ENCODE results near the gene CFAP210. TPM values are rescaled to one million over a fixed set of nuclear protein-coding genes. Genes with fewer than 3 reads are reported as not detected.

Gene CFAP210
- total and polyA plus RNA-seq, 4 donors, result 1.2 to 7.2 (median 3.3) TPM

DNA sequence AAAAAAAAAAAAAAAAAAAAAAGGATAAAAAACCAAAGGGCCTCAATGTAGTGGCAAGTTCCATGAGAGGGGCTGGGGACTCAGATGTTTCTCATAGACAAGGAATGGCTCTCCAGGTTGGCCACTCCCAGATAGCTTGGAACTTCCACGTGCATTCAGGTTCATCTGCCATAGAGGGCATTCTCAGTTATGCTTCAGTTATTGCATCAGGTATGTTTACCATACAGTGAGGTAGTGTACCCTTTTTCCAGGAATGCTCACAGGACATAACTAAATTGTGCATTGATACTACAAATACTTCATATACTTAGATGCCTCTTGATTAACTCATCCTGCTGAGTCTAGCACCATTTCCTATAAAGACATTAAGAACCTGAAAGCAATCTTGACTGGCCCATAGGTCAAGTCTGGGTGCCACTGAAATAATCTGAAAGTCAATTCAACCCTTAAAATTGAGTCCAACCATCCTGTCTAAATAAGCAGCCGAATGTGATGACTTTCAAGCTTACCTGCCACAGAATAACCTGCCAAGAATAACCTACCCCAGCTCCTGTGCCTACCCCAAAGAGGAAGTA lies 24.8 kb upstream of the CFAP210 start:
- no peak overlapping the region for H3K27ac ChIP-seq (ENCODE audit: low read depth in 1 of 2, low read length in 1 of 2)
- H3K27me3 ChIP-seq (ENCODE audit: control insufficient read depth in 3 of 3, insufficient read depth in 3 of 3, low read length in 2 of 3), result no peaks in the 10 kb centered on the region
- WGBS, 2 donors, result 88 to 89% methylated on average over 2 of the region's 2 CpGs
- TF ChIP-seq, protein P1, sequence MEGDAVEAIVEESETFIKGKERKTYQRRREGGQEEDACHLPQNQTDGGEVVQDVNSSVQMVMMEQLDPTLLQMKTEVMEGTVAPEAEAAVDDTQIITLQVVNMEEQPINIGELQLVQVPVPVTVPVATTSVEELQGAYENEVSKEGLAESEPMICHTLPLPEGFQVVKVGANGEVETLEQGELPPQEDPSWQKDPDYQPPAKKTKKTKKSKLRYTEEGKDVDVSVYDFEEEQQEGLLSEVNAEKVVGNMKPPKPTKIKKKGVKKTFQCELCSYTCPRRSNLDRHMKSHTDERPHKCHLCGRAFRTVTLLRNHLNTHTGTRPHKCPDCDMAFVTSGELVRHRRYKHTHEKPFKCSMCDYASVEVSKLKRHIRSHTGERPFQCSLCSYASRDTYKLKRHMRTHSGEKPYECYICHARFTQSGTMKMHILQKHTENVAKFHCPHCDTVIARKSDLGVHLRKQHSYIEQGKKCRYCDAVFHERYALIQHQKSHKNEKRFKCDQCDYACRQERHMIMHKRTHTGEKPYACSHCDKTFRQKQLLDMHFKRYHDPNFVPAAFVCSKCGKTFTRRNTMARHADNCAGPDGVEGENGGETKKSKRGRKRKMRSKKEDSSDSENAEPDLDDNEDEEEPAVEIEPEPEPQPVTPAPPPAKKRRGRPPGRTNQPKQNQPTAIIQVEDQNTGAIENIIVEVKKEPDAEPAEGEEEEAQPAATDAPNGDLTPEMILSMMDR (IDR thresholded peaks at IDR 0.05; ENCODE audit: control extremely low read depth, extremely low read depth), result no peak
- ATAC-seq (ENCODE audit: insufficient read depth, low FRiP score) (no peak), DNase-seq (no peak)
- H3K4me3 ChIP-seq, result no peak overlapping the region
- H3K4me1 ChIP-seq (ENCODE audit: control insufficient read depth in 5 of 5, insufficient read depth in 5 of 5, low read length in 5 of 5), result peaks cover 4 to 21% (median 10%) of the 10 kb centered on the region in 5 donors
- H3K9ac ChIP-seq (ENCODE audit: insufficient read depth in 1 of 2, low read length in 2 of 2), result no peak overlapping the region
- no peaks in the 10 kb centered on the region for H3K9me3 ChIP-seq (ENCODE audit: control insufficient read depth in 4 of 4, insufficient read depth in 3 of 4, low read length in 3 of 4)
- no peaks in the 10 kb centered on the region for H3K36me3 ChIP-seq (ENCODE audit: control insufficient read depth in 4 of 4, insufficient read depth in 4 of 4, low read length in 4 of 4)

DNA sequence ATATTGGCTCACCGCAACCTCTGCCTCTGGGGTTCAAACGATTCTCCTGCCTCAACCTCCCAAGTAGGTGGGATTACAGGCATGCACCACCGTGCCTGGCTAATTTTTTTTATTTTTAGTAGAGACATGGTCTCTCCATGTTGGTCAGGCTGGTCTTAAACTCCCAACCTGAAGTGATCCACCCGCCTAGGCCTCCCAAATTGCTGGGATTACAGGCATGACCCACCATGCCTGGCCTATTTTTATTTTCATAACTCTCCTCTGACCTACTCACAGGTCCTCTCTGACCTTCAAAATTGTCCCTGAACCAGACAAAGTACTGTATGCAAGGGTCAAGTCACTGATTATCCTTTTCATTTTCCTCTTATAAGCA lies 23.5 kb upstream of the CFAP210 start:
- Histone ChIP-seq H3K9ac (ENCODE audit: insufficient read depth in 1 of 2, low read length in 2 of 2) (no peak overlapping the region), H3K4me1 (ENCODE audit: control insufficient read depth in 5 of 5, insufficient read depth in 5 of 5, low read length in 5 of 5) (peaks cover 4 to 21% (median 10%) of the 10 kb centered on the region in 5 donors), H3K27ac (ENCODE audit: low read depth in 1 of 2, low read length in 1 of 2) (no peak overlapping the region), H3K9me3 (ENCODE audit: control insufficient read depth in 4 of 4, insufficient read depth in 3 of 4, low read length in 3 of 4) (no peaks in the 10 kb centered on the region), H3K36me3 (ENCODE audit: control insufficient read depth in 4 of 4, insufficient read depth in 4 of 4, low read length in 4 of 4) (no peaks in the 10 kb centered on the region), H3K4me3 (no peak overlapping the region), H3K27me3 (ENCODE audit: control insufficient read depth in 3 of 3, insufficient read depth in 3 of 3, low read length in 2 of 3) (no peaks in the 10 kb centered on the region)
- ATAC-seq (ENCODE audit: insufficient read depth, low FRiP score) (no peak), DNase-seq (no peak)
- TF ChIP-seq, protein P1 (IDR thresholded peaks at IDR 0.05; ENCODE audit: control extremely low read depth, extremely low read depth), result no peak
- 73 to 90% methylated on average over 4 of the region's 4 CpGs for WGBS, 2 donors

DNA sequence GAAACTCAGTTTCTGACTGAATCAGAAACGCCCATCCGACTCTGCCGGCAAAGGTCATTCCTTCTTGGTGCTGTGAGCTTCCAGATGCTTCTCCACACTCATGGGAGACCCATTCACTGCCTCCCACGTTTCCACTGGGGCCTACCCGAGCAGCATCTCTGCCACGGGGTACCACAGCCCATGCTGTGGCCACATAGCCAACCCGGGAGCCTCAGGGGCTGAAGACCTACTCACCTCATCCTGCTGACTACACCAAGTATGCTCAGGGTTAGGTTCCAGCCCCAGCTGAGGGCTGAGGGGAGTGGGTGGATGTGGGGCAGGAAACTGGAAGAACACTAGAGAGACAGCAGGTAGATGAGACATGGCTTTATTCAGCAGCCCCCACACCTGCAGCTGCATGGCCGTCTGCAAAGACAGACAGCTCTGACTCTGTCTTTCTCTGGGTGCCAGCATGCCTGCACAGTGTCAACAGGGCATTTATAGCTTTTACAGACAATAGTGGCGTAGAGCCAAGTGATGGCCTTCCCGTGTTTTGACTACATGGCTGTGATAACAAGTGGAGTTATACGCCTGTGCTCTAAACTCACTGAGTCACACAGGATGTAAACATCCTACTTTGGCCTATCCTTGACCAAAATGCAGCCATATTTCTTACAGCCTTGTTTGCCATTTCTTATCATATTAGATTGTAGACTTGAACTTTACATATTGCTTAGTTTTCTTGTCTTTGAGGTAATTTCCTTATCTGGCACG lies 22.9 kb upstream of the CFAP210 start:
- no peak overlapping the region for H3K4me3 ChIP-seq
- H3K9ac ChIP-seq (ENCODE audit: insufficient read depth in 1 of 2, low read length in 2 of 2), result no peak overlapping the region
- H3K36me3 ChIP-seq (ENCODE audit: control insufficient read depth in 4 of 4, insufficient read depth in 4 of 4, low read length in 4 of 4), result no peaks in the 10 kb centered on the region
- H3K9me3 ChIP-seq (ENCODE audit: control insufficient read depth in 4 of 4, insufficient read depth in 3 of 4, low read length in 3 of 4), result no peaks in the 10 kb centered on the region
- TF ChIP-seq, protein P1 (IDR thresholded peaks at IDR 0.05; ENCODE audit: control extremely low read depth, extremely low read depth), result no peak
- H3K27me3 ChIP-seq (ENCODE audit: control insufficient read depth in 3 of 3, insufficient read depth in 3 of 3, low read length in 2 of 3), result no peaks in the 10 kb centered on the region
- peaks cover 4 to 21% (median 10%) of the 10 kb centered on the region in 5 donors for H3K4me1 ChIP-seq (ENCODE audit: control insufficient read depth in 5 of 5, insufficient read depth in 5 of 5, low read length in 5 of 5)
- 72 to 86% methylated on average over 12 of the region's 12 CpGs for WGBS, 2 donors
- ATAC-seq (ENCODE audit: insufficient read depth, low FRiP score) (no peak), DNase-seq (peak in 1 of 3 donors; percentile 34)
- H3K27ac ChIP-seq (ENCODE audit: low read depth in 1 of 2, low read length in 1 of 2), result peak overlapping the region in 1 of 2 donors; percentile 32
